ENCODE results near the gene MS4A15. TPM values are rescaled to one million over a fixed set of nuclear protein-coding genes. Genes with fewer than 3 reads are reported as not detected.

Gene MS4A15
- total RNA-seq, 2 donors from 2014 or later: not detected

DNA sequence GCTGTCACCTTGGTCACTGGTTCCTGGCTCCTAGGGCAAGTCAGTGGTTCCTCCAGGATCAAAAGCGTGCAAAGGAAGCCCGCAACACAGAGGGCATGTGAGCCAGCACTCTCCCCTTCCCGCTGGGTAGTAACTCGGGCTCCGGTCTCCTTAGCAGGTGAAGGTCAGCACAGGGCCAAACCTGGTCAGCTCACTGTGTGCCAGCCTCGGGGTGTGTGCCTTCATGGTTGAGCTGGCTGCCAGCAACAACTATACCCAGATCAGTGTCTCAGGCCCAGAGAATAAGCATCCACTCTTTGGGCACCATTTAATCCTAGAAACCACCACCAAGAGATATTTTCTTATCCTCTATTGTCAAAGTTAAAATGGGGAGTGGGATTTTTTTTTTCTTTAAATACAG lies 69.1 kb downstream of the MS4A15 start:
- intact Hi-C loops (cut with DNase I): no loop called here
- ATAC-seq (no peak), DNase-seq (no peak)

Other genes with a start within 250 kb of the MS4A15 start
- not detected for gene MS4A13, start 241.5 kb upstream of the MS4A15 start, total RNA-seq
- gene MS4A8, start 57.3 kb upstream of the MS4A15 start, total RNA-seq: not detected
- not detected for gene MS4A18, start 32.1 kb upstream of the MS4A15 start, total RNA-seq
- gene MS4A10, start 28.5 kb downstream of the MS4A15 start, total RNA-seq: not detected
- 10 to 100 TPM in 1 of 2 donors, 1 to 10 TPM in 1; 8.7 to 19.2 TPM for gene CCDC86, start 85.2 kb downstream of the MS4A15 start, total RNA-seq
- under 1 TPM in 1 of 2 donors, not detected in 1; 0.27 TPM for gene PTGDR2, start 99.1 kb downstream of the MS4A15 start, total RNA-seq
- gene ZP1, start 110.7 kb downstream of the MS4A15 start, total RNA-seq: not detected
- gene PRPF19, start 149.7 kb downstream of the MS4A15 start, total RNA-seq: 10 to 100 TPM; 40.3 to 42.3 TPM
- gene TMEM109, start 157.3 kb downstream of the MS4A15 start, total RNA-seq: 100 to 1,000 TPM in 1 of 2 donors, 10 to 100 TPM in 1; 98.1 to 109 TPM
- 1 to 10 TPM; 5.1 to 9.7 TPM for gene TMEM132A, start 167.6 kb downstream of the MS4A15 start, total RNA-seq
- gene SLC15A3, start 195.3 kb downstream of the MS4A15 start, total RNA-seq: 10 to 100 TPM; 24.8 to 30.6 TPM
- gene CD6, start 214.8 kb downstream of the MS4A15 start, total RNA-seq: 1 to 10 TPM in 1 of 2 donors, under 1 TPM in 1; 0.65 to 1.2 TPM

Measured in left cardiac atrium (tissue), 4 donors.